ENCODE data around the gene HSPG2. TPM values are rescaled to one million over a fixed set of nuclear protein-coding genes. Genes with fewer than 3 reads are reported as not detected.
"Not testable (repeated sequence)": the region's sequence is repeated elsewhere in the genome, so short reads cannot be mapped to it uniquely, and the experiment has no call there.

HSPG2 gene
- total and polyA plus RNA-seq, 2 donors (not counting 1 experiment from before 2014, with no cell fraction given): 2.0 to 4.5 TPM

- H3K27ac ChIP-seq (ENCODE audit: low read length in 2 of 2); H3K9me3 Mint-ChIP-seq (ENCODE audit: insufficient read depth); H3K4me1 Mint-ChIP-seq; CTCF ChIA-PET; ATAC-seq (ENCODE audit: low read depth); H3K4me2 ChIP-seq (replicated peaks; ENCODE audit: low read depth, low read length, poor library complexity, severe bottlenecking); H3K4me1 ChIP-seq (ENCODE audit: control insufficient read depth in 2 of 2, insufficient read depth in 2 of 2, low read length in 2 of 2); DNase-seq; H3K36me3 ChIP-seq (replicated peaks in 1 of 2; ENCODE audit: control extremely low read depth in 1 of 2, control insufficient read depth in 1 of 2, extremely low read depth in 1 of 2, insufficient read depth in 2 of 2, low read length in 1 of 2); H3K27me3 Mint-ChIP-seq; POLR2A ChIA-PET; H3K27ac Mint-ChIP-seq; H2AFZ ChIP-seq (ENCODE audit: insufficient read depth, low read depth, low read length, poor library complexity, severe bottlenecking); H3K27me3 ChIP-seq (replicated peaks in 1 of 4; ENCODE audit: control extremely low read depth in 1 of 4, control insufficient read depth in 3 of 4, insufficient read depth in 4 of 4, low read length in 3 of 4); H3K4me3 ChIP-seq (ENCODE audit: control extremely low read depth in 1 of 5, extremely low read depth in 1 of 5, insufficient read depth in 1 of 5, low read depth in 2 of 5, low read length in 4 of 5); H3K4me3 Mint-ChIP-seq; intact Hi-C loops (cut with micrococcal nuclease); H3K9me3 ChIP-seq (ENCODE audit: control extremely low read depth in 1 of 3, control insufficient read depth in 2 of 3, insufficient read depth in 1 of 3, low read length in 2 of 3); H3K9ac ChIP-seq (ENCODE audit: low read length); H4K20me1 ChIP-seq (ENCODE audit: control insufficient read depth, insufficient read depth, low read length, poor library complexity, severe bottlenecking); H3K79me2 ChIP-seq (ENCODE audit: control insufficient read depth, insufficient read depth, low read length): not testable (repeated sequence)
- WGBS (ENCODE audit: insufficient coverage): no CpG with 5 or more reads among the region's 15 CpGs
Observed at GRCh38 chr1:21983539-21983938, 46.4 kb upstream of the HSPG2 start.

- H3K27me3 Mint-ChIP-seq; H3K4me3 Mint-ChIP-seq; CTCF ChIA-PET; H2AFZ ChIP-seq (ENCODE audit: insufficient read depth, low read depth, low read length, poor library complexity, severe bottlenecking); intact Hi-C loops (cut with micrococcal nuclease); H3K4me3 ChIP-seq (ENCODE audit: control extremely low read depth in 1 of 5, extremely low read depth in 1 of 5, insufficient read depth in 1 of 5, low read depth in 2 of 5, low read length in 4 of 5); H3K27ac ChIP-seq (ENCODE audit: low read length in 2 of 2); H3K79me2 ChIP-seq (ENCODE audit: control insufficient read depth, insufficient read depth, low read length); H3K9me3 Mint-ChIP-seq (ENCODE audit: insufficient read depth); H3K27ac Mint-ChIP-seq; H3K36me3 ChIP-seq (replicated peaks in 1 of 2; ENCODE audit: control extremely low read depth in 1 of 2, control insufficient read depth in 1 of 2, extremely low read depth in 1 of 2, insufficient read depth in 2 of 2, low read length in 1 of 2); ATAC-seq (ENCODE audit: low read depth); H4K20me1 ChIP-seq (ENCODE audit: control insufficient read depth, insufficient read depth, low read length, poor library complexity, severe bottlenecking); H3K4me1 ChIP-seq (ENCODE audit: control insufficient read depth in 2 of 2, insufficient read depth in 2 of 2, low read length in 2 of 2); H3K4me1 Mint-ChIP-seq; DNase-seq; POLR2A ChIA-PET; H3K27me3 ChIP-seq (replicated peaks in 1 of 4; ENCODE audit: control extremely low read depth in 1 of 4, control insufficient read depth in 3 of 4, insufficient read depth in 4 of 4, low read length in 3 of 4); H3K9ac ChIP-seq (ENCODE audit: low read length); H3K4me2 ChIP-seq (replicated peaks; ENCODE audit: low read depth, low read length, poor library complexity, severe bottlenecking); H3K9me3 ChIP-seq (ENCODE audit: control extremely low read depth in 1 of 3, control insufficient read depth in 2 of 3, insufficient read depth in 1 of 3, low read length in 2 of 3): not testable (repeated sequence)
- 78% methylated on average over 1 of the region's 6 CpGs for WGBS (ENCODE audit: insufficient coverage)
Observed at GRCh38 chr1:21982122-21982521, 45.0 kb upstream of the HSPG2 start.

GRCh38 chr1:21981253-21981652 lies 44.1 kb upstream of the HSPG2 start:
- H3K36me3 ChIP-seq (replicated peaks in 1 of 2; ENCODE audit: control extremely low read depth in 1 of 2, control insufficient read depth in 1 of 2, extremely low read depth in 1 of 2, insufficient read depth in 2 of 2, low read length in 1 of 2); H3K27me3 ChIP-seq (replicated peaks in 1 of 4; ENCODE audit: control extremely low read depth in 1 of 4, control insufficient read depth in 3 of 4, insufficient read depth in 4 of 4, low read length in 3 of 4); H3K4me1 ChIP-seq (ENCODE audit: control insufficient read depth in 2 of 2, insufficient read depth in 2 of 2, low read length in 2 of 2); H3K4me3 ChIP-seq (ENCODE audit: control extremely low read depth in 1 of 5, extremely low read depth in 1 of 5, insufficient read depth in 1 of 5, low read depth in 2 of 5, low read length in 4 of 5); H3K79me2 ChIP-seq (ENCODE audit: control insufficient read depth, insufficient read depth, low read length); POLR2A ChIA-PET; H3K9me3 Mint-ChIP-seq (ENCODE audit: insufficient read depth); H3K4me1 Mint-ChIP-seq; H3K27ac Mint-ChIP-seq; H3K9me3 ChIP-seq (ENCODE audit: control extremely low read depth in 1 of 3, control insufficient read depth in 2 of 3, insufficient read depth in 1 of 3, low read length in 2 of 3); H3K9ac ChIP-seq (ENCODE audit: low read length); H3K4me2 ChIP-seq (replicated peaks; ENCODE audit: low read depth, low read length, poor library complexity, severe bottlenecking); H3K27me3 Mint-ChIP-seq; H2AFZ ChIP-seq (ENCODE audit: insufficient read depth, low read depth, low read length, poor library complexity, severe bottlenecking); DNase-seq; H3K4me3 Mint-ChIP-seq; H3K27ac ChIP-seq (ENCODE audit: low read length in 2 of 2); CTCF ChIA-PET; ATAC-seq (ENCODE audit: low read depth); intact Hi-C loops (cut with micrococcal nuclease); H4K20me1 ChIP-seq (ENCODE audit: control insufficient read depth, insufficient read depth, low read length, poor library complexity, severe bottlenecking): not testable (repeated sequence)
- 86% methylated on average over 1 of the region's 4 CpGs for WGBS (ENCODE audit: insufficient coverage)

GRCh38 chr1:21980515-21981220 lies 43.6 kb upstream of the HSPG2 start:
- H3K36me3 ChIP-seq (replicated peaks in 1 of 2; ENCODE audit: control extremely low read depth in 1 of 2, control insufficient read depth in 1 of 2, extremely low read depth in 1 of 2, insufficient read depth in 2 of 2, low read length in 1 of 2); H3K9me3 Mint-ChIP-seq (ENCODE audit: insufficient read depth); H3K79me2 ChIP-seq (ENCODE audit: control insufficient read depth, insufficient read depth, low read length); DNase-seq; H3K4me1 Mint-ChIP-seq; H3K27me3 ChIP-seq (replicated peaks in 1 of 4; ENCODE audit: control extremely low read depth in 1 of 4, control insufficient read depth in 3 of 4, insufficient read depth in 4 of 4, low read length in 3 of 4); H3K27me3 Mint-ChIP-seq; H4K20me1 ChIP-seq (ENCODE audit: control insufficient read depth, insufficient read depth, low read length, poor library complexity, severe bottlenecking); H3K4me1 ChIP-seq (ENCODE audit: control insufficient read depth in 2 of 2, insufficient read depth in 2 of 2, low read length in 2 of 2); H2AFZ ChIP-seq (ENCODE audit: insufficient read depth, low read depth, low read length, poor library complexity, severe bottlenecking); H3K4me3 Mint-ChIP-seq; ATAC-seq (ENCODE audit: low read depth); H3K27ac ChIP-seq (ENCODE audit: low read length in 2 of 2); H3K4me2 ChIP-seq (replicated peaks; ENCODE audit: low read depth, low read length, poor library complexity, severe bottlenecking); intact Hi-C loops (cut with micrococcal nuclease); CTCF ChIA-PET; H3K9ac ChIP-seq (ENCODE audit: low read length); H3K27ac Mint-ChIP-seq; H3K9me3 ChIP-seq (ENCODE audit: control extremely low read depth in 1 of 3, control insufficient read depth in 2 of 3, insufficient read depth in 1 of 3, low read length in 2 of 3); H3K4me3 ChIP-seq (ENCODE audit: control extremely low read depth in 1 of 5, extremely low read depth in 1 of 5, insufficient read depth in 1 of 5, low read depth in 2 of 5, low read length in 4 of 5): not testable (repeated sequence)
- POLR2A ChIA-PET: interaction anchor here (0.5 kb wide), 1 partner anchor 167 kb away, joined by 3 read pairs; no protein-coding TSS in a partner anchor
- WGBS (ENCODE audit: insufficient coverage): 85% methylated on average over 11 of the region's 21 CpGs

Data from B cell (primary cell).